ENCODE results near the gene ZNRD2.

DNA sequence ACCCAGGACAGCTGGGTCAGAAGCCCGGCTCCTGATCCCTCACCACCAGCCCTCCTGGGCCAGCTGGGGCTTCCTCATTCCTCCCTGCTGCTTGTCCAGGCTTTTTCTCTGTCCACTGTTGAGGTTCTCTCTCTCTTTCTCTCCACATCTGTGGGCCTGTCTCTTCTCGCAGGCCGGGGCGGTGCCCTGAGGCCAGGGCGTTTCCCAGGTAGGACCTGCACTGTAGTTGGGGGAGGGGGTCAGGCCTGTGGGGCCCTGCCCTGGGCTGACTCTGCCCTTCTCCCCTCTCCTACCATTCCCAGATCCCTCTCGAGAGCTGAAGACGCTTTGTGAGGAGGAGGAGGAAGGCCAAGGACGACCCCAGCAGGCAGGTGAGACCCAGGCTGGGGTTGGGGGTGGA lies 10.5 kb downstream of the ZNRD2 start:
- TF ChIP-seq, protein P1, sequence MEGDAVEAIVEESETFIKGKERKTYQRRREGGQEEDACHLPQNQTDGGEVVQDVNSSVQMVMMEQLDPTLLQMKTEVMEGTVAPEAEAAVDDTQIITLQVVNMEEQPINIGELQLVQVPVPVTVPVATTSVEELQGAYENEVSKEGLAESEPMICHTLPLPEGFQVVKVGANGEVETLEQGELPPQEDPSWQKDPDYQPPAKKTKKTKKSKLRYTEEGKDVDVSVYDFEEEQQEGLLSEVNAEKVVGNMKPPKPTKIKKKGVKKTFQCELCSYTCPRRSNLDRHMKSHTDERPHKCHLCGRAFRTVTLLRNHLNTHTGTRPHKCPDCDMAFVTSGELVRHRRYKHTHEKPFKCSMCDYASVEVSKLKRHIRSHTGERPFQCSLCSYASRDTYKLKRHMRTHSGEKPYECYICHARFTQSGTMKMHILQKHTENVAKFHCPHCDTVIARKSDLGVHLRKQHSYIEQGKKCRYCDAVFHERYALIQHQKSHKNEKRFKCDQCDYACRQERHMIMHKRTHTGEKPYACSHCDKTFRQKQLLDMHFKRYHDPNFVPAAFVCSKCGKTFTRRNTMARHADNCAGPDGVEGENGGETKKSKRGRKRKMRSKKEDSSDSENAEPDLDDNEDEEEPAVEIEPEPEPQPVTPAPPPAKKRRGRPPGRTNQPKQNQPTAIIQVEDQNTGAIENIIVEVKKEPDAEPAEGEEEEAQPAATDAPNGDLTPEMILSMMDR (IDR thresholded peaks at IDR 0.05) = no peak
- no peak for TF ChIP-seq POLR2A (IDR thresholded peaks at IDR 0.05)
